SW480 (cell line): ENCODE data around the gene PIEZO1.
"Not testable (repeated sequence)": the region's sequence is repeated elsewhere in the genome, so short reads cannot be mapped to it uniquely, and the experiment has no call there.

Experiments used
- DNase-seq: peaks from one replicate; pipeline ENCODE4 v3.0.0-alpha.2; 2016; ENCODE audit warnings: low spot score

The PIEZO1 gene, protein sequence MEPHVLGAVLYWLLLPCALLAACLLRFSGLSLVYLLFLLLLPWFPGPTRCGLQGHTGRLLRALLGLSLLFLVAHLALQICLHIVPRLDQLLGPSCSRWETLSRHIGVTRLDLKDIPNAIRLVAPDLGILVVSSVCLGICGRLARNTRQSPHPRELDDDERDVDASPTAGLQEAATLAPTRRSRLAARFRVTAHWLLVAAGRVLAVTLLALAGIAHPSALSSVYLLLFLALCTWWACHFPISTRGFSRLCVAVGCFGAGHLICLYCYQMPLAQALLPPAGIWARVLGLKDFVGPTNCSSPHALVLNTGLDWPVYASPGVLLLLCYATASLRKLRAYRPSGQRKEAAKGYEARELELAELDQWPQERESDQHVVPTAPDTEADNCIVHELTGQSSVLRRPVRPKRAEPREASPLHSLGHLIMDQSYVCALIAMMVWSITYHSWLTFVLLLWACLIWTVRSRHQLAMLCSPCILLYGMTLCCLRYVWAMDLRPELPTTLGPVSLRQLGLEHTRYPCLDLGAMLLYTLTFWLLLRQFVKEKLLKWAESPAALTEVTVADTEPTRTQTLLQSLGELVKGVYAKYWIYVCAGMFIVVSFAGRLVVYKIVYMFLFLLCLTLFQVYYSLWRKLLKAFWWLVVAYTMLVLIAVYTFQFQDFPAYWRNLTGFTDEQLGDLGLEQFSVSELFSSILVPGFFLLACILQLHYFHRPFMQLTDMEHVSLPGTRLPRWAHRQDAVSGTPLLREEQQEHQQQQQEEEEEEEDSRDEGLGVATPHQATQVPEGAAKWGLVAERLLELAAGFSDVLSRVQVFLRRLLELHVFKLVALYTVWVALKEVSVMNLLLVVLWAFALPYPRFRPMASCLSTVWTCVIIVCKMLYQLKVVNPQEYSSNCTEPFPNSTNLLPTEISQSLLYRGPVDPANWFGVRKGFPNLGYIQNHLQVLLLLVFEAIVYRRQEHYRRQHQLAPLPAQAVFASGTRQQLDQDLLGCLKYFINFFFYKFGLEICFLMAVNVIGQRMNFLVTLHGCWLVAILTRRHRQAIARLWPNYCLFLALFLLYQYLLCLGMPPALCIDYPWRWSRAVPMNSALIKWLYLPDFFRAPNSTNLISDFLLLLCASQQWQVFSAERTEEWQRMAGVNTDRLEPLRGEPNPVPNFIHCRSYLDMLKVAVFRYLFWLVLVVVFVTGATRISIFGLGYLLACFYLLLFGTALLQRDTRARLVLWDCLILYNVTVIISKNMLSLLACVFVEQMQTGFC (N-terminal part only)

DNA sequence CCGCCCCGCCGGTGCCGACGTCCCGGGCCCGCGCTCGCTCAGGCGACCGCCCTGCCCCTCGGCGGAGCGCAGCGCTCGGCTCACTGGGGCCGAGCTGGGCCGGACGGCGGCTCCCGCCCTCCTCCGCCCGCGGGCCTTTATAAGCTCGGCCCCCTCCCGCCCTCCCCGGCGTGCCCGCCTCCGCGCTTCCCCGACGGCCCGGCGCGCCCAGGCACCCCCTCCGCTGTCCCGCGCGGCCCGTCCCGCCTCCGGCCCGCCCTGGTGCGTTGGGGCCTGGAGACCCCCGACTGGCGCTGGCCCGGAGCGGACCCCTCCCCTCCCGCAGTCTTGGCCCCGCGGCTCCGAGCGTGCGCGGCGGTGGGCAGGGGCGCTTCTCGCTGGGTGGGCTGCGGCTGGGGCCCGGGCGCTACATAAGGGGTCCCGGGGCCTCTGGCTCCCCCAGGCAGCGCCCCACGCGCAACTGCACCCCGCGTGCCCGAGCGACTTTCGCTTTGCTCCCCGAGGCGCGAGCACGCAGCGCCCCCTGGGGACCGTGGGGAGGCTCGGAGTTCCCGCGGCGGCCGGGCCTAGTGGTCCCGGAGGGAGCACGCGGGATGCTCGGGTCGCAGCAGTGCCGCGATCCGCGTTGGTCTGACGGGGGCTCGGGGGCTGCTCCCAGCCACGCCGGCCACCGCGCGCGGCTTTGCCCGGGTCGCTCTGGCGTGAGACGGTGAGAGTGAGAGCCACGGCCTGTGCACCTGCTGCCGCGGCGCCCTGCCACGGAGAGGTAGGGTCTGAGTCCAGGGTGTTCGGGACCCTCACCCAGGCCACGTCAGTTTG, at the start of gene PIEZO1:
Gene PIEZO1, minus strand, starts transcription at position 115 of the 819 bp plus-strand sequence. CDS start 256 bp downstream, outside the sequence.
- DNase-seq: no peak

DNA sequence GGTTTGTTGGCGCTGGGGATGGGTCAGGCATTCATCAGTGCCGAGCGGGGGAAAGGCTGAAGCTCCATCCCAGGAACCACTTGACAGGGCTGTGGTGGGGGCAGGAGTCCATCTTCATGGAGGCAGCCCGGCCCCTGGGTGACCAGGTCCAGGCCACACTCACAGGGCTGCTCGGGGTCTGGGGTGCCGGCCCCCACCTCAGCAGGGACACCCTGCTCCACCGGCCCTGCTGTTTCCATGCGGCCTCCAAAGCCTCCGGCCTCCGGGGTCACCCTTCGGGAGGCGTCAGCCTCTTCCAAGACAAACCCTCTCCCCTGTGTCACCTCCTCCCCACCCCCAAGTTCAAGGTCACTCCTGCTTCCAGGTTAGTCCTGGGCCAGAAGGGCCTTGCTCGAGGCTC, 49.6 kb upstream of the PIEZO1 start:
- no peak for DNase-seq

DNA sequence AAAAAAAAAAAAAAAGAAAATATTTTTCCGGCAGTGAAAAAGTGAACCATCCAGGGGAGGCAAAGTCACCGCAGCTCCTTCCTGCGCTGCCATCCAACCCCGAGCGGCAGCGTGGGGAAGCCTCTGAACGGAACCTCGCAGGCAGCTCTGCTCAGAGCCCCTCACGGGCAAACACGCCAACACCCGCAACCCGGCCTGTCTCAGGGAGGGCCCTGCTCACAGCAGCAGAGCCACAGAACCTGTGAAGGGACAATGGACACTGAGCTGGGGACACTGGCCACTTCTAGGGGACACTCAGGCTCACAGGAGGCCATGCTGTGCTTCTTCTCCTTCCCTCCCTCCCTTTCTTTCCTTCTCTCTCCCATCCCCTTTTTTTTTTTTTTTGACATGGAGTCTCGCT, 48.1 kb upstream of the PIEZO1 start:
- DNase-seq: no peak

DNA sequence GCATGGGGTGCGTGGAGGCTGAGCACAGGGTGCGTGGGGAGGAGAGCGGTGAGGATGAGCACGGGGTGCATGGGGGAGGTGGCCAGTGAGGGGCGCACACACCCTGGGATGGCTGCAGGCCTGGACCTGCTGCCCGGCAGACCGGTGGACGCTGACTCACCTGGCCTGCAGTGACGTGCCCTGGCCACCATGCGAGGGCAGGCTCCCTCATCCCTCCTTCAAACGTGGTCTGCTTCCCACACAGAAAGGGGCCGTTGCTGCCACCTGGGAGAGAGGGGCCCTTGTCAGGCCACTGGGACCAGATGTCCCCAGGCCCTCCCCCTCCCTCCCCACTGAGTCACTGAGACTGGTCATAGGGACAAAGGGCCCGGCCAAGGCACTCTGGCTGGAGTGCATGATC, 46.8 kb upstream of the PIEZO1 start:
- no peak for DNase-seq

DNA sequence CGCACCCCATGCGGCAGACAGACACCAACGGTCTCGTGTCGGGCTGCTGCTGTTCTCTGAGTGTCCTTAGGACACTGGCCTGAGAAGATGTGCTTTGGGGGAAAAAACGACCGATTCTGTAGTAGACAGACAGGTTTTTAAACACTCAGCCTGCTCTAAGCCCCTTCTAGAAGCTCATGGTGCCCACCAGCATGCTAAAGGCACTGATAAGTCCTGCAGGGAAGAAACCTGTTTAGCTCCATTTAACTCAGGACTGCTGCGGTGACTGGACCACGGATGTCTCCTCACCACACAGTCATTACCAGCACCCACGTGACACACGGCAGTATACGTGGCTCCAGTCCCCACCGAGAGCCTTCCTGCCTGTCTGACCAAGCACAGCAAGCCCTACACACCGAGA, 45.8 kb upstream of the PIEZO1 start:
- no peak for DNase-seq

DNA sequence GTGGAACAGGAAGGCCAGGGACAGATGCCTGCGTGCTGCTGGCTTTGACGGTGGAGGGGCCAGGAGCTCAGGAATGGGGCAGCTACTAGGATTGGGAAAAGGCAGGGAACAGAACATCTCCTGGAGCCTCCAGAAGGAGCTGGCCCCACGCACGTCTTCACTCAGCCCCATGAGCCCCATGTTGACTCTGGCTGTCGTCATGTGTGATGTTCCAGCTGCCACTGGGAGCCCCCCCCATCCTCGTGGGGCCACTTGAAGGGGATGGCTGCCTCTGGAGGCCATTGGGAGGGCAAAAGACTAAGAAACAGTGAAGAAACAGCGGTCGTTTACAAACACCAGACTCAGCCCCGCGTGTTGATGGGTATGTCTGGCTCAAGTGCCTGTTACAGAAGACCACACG, 45.2 kb upstream of the PIEZO1 start:
- no peak for DNase-seq

DNA sequence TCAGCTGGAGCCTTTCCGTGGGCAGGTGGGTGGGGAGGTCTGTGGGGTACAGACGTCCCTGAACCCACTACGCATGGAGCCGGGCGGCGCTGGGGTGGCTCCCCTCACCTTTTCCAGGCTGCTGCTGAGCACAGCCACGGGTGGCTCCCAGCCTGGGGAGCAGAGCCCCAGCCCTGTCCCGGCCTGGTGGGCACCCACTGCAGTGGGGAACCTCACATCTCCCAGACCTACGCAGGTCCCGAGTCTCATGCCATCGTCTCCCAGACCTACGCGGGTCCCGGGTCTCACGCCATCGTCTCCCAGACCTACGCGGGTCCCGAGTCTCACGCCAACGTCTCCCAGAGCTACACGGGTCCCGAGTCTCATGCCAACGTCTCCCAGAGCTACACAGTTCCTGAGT, 43.7 kb upstream of the PIEZO1 start:
- no peak for DNase-seq

DNA sequence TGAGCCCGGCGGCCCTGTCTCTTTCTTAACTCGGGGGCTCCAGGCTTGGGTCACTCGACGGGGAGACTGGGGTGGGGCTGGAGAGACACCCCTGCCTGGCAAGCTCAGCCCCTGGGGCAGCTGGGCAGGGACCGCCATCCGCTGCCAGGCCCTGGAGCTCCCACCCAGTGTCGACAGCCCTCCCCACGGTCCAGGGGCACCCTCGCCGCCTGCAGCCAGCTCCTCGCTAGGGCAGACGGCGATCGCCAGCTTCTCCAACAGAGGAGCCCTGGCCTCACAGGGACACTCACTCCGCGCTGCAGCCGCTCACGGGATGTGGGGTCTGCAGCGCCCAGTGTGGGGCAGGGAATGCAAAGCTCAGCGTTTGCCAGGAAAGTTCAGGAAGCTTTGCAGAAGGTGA, 42.7 kb upstream of the PIEZO1 start:
- DNase-seq: no peak

DNA sequence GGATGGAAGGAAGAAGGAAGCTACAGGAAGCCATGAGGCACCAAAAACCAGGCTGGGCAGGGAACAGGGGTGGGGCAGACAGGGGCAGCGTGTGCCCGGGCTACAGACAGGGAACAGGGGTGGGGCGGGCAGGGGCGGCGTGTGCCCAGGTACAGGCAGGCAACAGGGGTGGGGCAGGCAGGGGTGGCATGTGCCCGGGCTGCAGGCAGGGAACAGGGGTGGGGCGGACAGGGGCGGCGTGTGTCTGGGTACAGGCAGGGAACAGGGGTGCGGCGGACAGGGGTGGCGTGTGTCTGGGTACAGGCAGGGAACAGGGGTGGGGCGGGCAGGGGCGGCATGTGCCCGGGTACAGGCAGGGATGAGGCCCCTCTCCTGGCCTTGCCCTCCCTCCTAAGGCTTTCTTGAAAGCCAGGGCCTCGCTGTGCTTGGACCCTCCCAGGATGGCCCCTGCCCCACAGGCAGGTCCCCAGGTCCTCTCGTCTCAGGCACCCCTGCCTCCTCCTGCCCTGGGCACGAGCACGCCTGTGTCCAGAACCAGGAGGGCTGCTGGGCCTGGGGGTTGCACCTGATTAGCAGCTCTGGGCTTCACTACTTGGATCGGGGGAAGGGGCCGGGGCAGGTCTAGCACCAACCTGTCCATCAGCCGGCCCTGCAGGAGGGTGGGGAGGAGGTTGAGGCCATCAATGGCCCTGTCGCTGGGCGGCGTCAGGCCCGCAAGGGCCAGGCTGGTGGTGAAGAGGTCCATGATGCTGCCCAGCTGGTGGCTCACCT, 41.2 kb upstream of the PIEZO1 start:
- DNase-seq: no peak

DNA sequence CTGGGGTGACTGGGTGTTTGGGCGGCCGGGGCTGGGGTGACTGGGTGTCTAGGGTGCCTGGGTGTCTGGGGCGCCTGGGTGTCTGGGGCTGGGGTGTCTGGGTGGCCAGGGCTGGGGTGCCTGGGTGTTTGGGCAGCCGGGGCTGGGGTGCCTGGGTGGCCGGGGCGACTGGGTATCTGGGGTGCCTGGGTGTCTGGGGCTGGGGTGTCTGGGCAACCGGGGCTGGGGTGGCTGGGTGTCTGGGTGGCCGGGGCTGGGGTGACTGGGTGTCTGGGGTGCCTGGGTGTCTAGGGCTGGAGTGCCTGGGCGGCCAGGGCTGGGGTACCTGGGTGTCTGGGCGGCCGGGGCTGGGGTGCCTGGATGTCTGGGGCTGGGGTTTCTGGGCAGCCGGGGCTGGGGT, 40.1 kb upstream of the PIEZO1 start:
- no peak for DNase-seq

DNA sequence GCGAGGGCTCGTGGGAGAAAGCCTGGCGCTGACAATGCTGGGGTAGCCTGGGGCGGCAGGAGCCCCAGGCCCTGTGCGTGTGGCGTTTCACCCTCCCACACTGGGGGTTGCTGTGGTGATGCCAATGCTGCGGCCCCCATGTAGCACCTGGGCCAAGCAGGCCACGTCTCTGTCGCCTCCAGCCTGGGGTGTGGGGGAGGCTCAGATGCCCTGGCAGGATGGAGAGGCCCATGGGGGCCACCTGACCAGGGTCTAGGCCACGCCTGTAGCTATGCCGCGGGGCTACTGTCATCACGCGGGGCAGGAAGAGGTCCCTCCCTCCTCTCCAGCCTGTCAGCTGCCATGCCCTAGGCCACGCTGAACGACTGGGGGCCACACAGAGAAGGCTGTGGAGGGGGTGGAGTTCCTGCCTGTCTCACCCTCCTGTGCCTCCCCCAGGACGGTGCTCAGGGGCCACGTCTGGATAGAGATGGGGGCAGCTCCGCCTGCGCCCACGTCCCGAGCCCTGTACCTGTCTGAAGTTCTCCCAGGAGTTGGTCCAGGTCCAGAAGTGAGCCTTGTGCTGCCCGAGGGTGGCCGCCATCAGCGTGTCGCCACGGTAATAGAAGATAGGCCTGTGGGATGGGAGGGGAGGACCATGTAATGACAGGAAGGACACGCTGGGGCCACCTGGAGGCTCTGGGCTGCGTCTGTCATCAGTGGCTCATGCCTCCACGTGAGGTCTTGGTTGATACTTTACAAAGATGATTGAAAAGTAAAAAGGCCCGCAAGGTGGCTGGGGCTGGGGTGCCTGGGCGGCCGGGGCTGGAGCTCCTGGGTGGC, 39.4 kb upstream of the PIEZO1 start:
- no peak for DNase-seq

DNA sequence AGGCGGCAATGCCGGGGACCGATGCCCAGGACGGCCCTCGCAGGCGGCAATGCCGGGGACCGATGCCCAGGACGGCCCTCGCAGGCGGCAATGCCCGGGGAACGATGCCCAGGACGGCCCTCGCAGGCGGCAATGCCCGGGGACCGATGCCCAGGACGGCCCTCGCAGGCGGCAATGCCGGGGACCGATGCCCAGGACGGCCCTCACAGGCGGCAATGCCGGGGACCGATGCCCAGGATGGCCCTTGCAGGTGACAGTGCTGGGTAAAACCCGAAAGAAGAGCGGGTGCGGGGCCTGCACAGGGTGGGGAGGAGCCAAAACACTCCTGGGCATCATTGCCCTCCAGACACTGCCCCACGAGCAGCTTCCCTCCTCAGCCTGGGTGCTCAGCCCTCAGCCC, 38.6 kb upstream of the PIEZO1 start:
- not testable (repeated sequence) for DNase-seq

DNA sequence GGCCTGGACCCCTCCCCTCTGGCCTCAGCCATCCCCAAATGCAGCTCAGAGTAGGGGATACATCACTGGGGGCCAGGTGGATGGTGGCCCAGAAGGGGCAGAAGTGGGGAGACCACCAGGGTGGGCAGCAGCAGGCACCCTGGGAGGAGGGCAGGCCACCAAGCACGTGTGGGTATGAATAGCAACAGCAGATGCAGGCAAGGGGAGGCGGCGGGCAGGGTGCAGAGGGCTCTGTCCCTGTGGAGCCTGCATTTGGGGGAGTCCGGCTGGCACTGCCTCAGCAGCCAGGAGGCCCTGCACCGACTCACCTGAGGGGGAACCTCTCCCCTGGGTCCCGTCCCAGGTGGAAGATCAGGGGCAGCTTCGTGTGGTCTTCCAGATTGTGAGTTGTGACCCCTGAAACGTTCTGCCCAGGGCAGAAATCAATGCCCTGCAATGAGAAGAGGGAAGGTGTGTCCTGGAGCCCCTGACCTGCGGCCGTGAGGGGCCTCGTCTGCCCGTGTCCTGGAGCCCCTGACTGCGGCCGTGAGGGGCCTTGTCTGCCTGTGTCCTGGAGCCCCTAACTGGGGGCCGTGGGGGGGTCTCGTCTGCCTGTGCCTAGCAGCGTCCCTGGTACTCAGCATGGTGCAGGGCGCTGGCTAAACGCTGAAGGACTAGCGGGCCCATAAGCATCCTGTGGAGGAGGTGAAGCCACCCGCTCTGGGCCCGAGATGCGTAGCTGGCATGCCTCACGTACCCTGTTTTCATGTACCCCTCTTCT, 37.4 kb upstream of the PIEZO1 start:
- DNase-seq: no peak

DNA sequence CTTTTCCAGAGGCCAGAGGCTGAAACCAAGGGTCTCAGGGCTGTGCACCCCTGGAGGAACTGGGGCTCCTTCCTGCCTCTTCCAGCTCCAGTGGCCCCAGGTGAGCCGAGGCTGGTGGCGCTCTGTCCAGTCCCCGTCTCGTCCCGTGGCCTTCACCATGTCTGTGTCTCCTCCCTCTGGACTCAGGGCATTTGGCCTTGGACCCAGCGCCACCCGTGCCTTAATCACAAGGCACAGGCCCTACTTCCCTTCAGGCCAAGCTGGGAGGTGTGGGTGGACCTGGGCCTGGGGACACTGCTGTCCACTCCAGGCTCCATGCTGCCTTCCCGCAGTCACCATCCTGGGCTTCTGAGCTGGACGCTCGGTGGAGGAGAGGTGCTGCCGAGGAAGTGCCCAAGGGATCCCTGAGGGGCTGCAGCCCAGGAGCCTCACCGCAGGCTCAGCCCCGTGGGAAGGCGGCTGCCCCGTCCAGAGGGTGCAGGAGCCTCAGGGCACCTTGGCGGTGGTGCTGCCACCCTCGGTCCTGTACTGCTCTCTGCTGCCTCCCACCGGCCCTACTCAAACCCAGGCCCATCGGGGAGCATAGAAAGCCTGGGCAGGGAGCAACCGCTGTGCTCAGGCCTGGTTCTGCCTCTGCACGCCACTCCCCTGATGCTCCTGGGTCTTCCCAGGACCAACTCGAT, 36.3 kb upstream of the PIEZO1 start:
- DNase-seq: no peak

DNA sequence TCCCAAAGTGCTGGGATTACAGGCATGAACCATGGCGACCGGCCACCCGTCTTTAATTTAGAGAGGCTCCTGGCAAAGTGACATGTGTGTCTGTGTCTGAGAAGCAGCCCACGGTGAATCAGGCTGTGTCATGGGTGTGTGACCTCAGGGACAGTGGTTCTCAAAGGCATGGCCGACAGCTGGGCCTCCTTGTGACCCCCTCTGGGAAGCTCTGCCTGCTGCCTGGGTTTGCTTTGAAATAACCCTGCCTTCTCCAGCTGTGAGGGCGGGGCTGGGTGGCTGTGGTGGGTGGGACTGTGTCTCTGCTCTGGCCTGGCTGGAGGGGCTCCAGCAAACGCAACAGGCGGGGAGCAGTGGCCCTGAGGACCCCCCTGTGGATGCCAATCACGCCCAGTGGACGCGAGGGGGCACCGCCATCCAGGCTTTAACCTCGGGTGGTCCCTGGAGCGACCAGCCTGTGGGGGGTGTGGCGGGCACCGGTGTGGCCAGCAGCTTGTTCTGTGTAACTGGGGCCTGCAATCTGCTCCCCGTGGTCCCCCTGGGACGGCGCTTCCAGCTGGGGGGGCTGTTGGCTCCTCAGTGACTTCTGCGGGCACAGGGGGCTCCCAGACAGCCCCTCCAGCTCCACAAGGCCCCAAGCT, 35.5 kb upstream of the PIEZO1 start:
- DNase-seq: no peak

DNA sequence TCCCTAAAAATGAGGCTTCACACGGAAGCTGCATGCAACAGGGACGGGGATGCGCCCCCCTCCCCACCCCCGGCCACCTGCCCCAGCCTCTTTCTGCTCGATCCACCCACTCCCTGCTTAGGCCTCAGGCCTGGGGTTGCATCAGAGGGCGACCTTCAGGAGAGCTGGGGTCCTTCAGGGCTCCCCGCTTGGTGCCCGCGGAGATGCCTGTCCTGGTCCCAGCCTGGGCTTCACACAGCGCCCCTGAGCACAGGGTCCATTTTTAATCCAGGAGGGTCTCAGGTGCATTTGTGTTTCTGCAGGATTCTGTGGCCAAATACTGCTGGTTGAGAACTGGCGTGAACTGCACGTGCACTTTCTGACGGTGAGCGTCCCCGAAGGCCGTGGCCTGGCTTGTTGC, 34.1 kb upstream of the PIEZO1 start:
- no peak for DNase-seq

DNA sequence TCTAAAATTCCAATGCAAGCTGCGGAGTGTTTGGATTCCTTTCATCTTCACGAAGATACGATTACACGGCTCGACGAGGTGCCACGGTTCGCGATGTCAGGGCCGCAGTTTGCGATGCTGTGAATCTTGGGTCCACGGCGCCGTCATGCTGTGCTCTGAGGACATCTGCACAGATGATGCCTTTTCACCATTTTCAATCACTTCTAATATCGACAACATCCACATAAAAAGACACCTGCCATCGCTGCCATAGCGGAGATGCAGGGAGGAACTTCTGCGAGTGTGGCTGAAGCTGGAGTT, 33.5 kb upstream of the PIEZO1 start:
- DNase-seq: no peak
